ENCODE data around the gene TMEM115.

Gene TMEM115

GRCh38 chr3:50359760-50360110 is 414 bp upstream of the TMEM115 start:
- Histone ChIP-seq H3K27me3 (replicated peaks; ENCODE audit: control insufficient read depth, insufficient read depth, low read length) (no peaks in the 10 kb centered on the region), H3K36me3 (ENCODE audit: control insufficient read depth, insufficient read depth, low read length) (peaks cover 14% of the 10 kb centered on the region), H3K4me3 (replicated peaks; ENCODE audit: low read depth, low read length) (peak overlapping the region; percentile 57)
- no peak for TF ChIP-seq CTCF (IDR thresholded peaks at IDR 0.05; ENCODE audit: insufficient read depth, low read length, poor library complexity, severe bottlenecking)
- no peak for DNase-seq (ENCODE audit: extremely low read depth, insufficient read length)

GRCh38 chr3:50358355-50358910 is 888 bp downstream of the TMEM115 start:
- DNase-seq (ENCODE audit: extremely low read depth, insufficient read length): no peak
- Histone ChIP-seq H3K27me3 (replicated peaks; ENCODE audit: control insufficient read depth, insufficient read depth, low read length) (no peaks in the 10 kb centered on the region), H3K4me3 (replicated peaks; ENCODE audit: low read depth, low read length) (peak overlapping the region; percentile 82), H3K36me3 (ENCODE audit: control insufficient read depth, insufficient read depth, low read length) (peaks cover 25% of the 10 kb centered on the region)
- no peak for TF ChIP-seq CTCF (IDR thresholded peaks at IDR 0.05; ENCODE audit: insufficient read depth, low read length, poor library complexity, severe bottlenecking)

GRCh38 chr3:50357481-50357880 is 1.8 kb downstream of the TMEM115 start:
- TF ChIP-seq CTCF (IDR thresholded peaks at IDR 0.05; ENCODE audit: insufficient read depth, low read length, poor library complexity, severe bottlenecking): no peak
- Histone ChIP-seq H3K27me3 (replicated peaks; ENCODE audit: control insufficient read depth, insufficient read depth, low read length) (no peaks in the 10 kb centered on the region), H3K36me3 (ENCODE audit: control insufficient read depth, insufficient read depth, low read length) (peaks cover 29% of the 10 kb centered on the region), H3K4me3 (replicated peaks; ENCODE audit: low read depth, low read length) (peak overlapping the region; percentile 82)
- no peak for DNase-seq (ENCODE audit: extremely low read depth, insufficient read length)

- peaks cover 29% of the 10 kb centered on the region for H3K36me3 ChIP-seq (ENCODE audit: control insufficient read depth, insufficient read depth, low read length)
- no peak for DNase-seq (ENCODE audit: extremely low read depth, insufficient read length)
Observed at GRCh38 chr3:50356553-50356952, 2.8 kb downstream of the TMEM115 start.

GRCh38 chr3:50355829-50356552 is 3.3 kb downstream of the TMEM115 start:
- Histone ChIP-seq H3K36me3 (ENCODE audit: control insufficient read depth, insufficient read depth, low read length) (peaks cover 29% of the 10 kb centered on the region), H3K27me3 (replicated peaks; ENCODE audit: control insufficient read depth, insufficient read depth, low read length) (no peaks in the 10 kb centered on the region), H3K4me3 (replicated peaks; ENCODE audit: low read depth, low read length) (no peak overlapping the region)
- TF ChIP-seq CTCF (IDR thresholded peaks at IDR 0.05; ENCODE audit: insufficient read depth, low read length, poor library complexity, severe bottlenecking): no peak
- no peak for DNase-seq (ENCODE audit: extremely low read depth, insufficient read length)

More at GRCh38 chr3:50356553-50356952, 2.8 kb downstream of the TMEM115 start:
- Histone ChIP-seq H3K27me3 (replicated peaks; ENCODE audit: control insufficient read depth, insufficient read depth, low read length) (no peaks in the 10 kb centered on the region), H3K4me3 (replicated peaks; ENCODE audit: low read depth, low read length) (0 out of 2 replicates have a peak overlapping the region, but pooled peaks have one; percentile 82)
- no peak for TF ChIP-seq CTCF (IDR thresholded peaks at IDR 0.05; ENCODE audit: insufficient read depth, low read length, poor library complexity, severe bottlenecking)

Measured in GM06990 (cell line).